Immature natural killer cell (primary cell): ENCODE data around the gene UBXN7. TPM values are rescaled to one million over a fixed set of nuclear protein-coding genes. Genes with fewer than 3 reads are reported as not detected.
A peak's percentile ranks its signal among the peaks of the same experiment; 100 is the strongest.
"Not testable (repeated sequence)": the region's sequence is repeated elsewhere in the genome, so short reads cannot be mapped to it uniquely, and the experiment has no call there.

Source experiments
- DNase-seq, 3 donors: peaks; one replicate each; pipeline ENCODE4 v3.0.0; 2022; ENCODE audit warnings: mixed read lengths in 1 of 3
- H3K27ac Mint-ChIP-seq, 6 donors: one replicate each; pipeline ENCODE4 v1.8.0; 2020; ENCODE audit warnings: mixed read lengths in 6 of 6, mild to moderate bottlenecking in 5 of 6, inconsistent platforms in 4 of 6, moderate library complexity in 3 of 6
- H3K27me3 Mint-ChIP-seq, 3 donors: one replicate each; pipeline ENCODE4 v1.8.0; 2020 to 2021; ENCODE audit warnings: low read depth in 3 of 3, mild to moderate bottlenecking in 3 of 3, mixed read lengths in 3 of 3, moderate library complexity in 3 of 3, inconsistent platforms in 1 of 3
- H3K36me3 Mint-ChIP-seq, 3 donors: one replicate each; pipeline ENCODE4 v1.8.0; 2020; ENCODE audit warnings: mixed read lengths in 3 of 3, inconsistent platforms in 2 of 3, mild to moderate bottlenecking in 2 of 3
- H3K4me1 Mint-ChIP-seq, 2 donors: one replicate each; pipeline ENCODE4 v1.8.0; 2020; ENCODE audit warnings: inconsistent platforms in 2 of 2, mild to moderate bottlenecking in 2 of 2, mixed read lengths in 2 of 2, moderate library complexity in 1 of 2
- H3K4me3 Mint-ChIP-seq, 5 donors: one replicate each; pipeline ENCODE4 v1.8.0; 2020; ENCODE audit warnings: mild to moderate bottlenecking in 5 of 5, mixed read lengths in 5 of 5, inconsistent platforms in 3 of 5, moderate library complexity in 3 of 5
- H3K9me3 Mint-ChIP-seq, 6 donors: one replicate each; pipeline ENCODE4 v1.8.0; 2020; ENCODE audit warnings: mild to moderate bottlenecking in 6 of 6, mixed read lengths in 6 of 6, inconsistent platforms in 4 of 6, moderate library complexity in 3 of 6
- polyA plus RNA-seq, 3 donors: library from polyadenylated mRNA; unstranded; fragments of 300-500 nt; fragmentation: Illumina TruSeq; gene quantifications; one replicate each; pipeline ENCODE4 v1.2.3, GENCODE V29; 2021

UBXN7 gene
- polyA plus RNA-seq, 3 donors from 2014 or later = 13.8 to 36.7 (median 18.5) TPM

DNA sequence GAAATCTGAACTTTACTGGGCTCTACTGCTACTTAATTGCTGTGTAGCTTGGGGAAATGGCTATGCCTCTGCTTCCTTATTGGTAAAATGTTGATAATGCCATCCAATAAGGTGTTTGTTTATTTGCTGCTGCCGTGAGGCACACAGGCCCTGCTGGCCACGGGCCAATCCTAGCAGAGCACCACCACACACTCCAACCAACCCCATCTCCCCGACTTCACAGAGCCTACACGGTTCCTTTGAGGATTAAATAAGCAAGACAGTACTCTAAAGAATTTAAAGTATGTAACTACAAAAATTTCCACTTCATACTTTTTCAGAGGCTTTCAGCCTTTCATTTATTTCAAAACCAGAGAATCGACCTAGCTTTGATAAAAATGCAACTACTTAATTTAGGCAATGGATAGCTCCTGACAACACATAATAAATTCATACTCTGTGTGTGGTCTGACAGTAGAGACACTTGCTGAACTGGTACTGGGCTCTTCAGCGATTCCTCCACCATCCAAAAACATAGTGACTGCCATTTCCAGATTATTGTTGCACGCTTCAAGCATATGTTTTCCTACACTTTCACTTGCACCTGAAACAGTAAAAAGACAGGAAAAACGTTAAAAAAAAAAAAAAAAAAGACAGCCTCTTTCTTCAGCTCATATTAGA lies 25.3 kb downstream of the UBXN7 start:
- Mint-ChIP-seq H3K4me1 (peaks cover 21 to 29% of the 10 kb centered on the region in 2 donors), H3K27me3 (no peaks in the 10 kb centered on the region), H3K9me3 (peaks cover 0 to 6% (median 2%) of the 10 kb centered on the region in 6 donors), H3K36me3 (peaks cover 11 to 21% (median 15%) of the 10 kb centered on the region in 3 donors), H3K27ac (no peak overlapping the region), H3K4me3 (no peak overlapping the region)
- no peak for DNase-seq

DNA sequence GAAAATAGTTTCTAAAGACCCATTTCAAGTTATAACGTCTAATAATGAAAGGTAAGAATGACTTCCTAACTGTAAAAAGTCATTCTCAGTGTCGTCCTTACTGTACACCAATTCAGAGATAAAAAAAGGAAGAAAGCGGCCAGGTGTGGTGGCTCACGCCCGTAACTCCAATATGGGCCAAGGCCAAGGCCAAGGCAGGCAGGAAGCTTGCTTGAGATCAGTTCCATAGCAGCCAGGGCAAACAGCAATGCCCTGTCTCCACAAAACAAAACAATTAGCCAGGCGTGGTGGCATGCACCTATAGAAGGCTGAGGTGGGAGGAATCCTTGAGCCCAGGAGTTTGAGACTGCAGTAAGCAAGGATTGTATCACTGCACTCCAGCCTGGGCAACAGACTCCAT lies 31.9 kb downstream of the UBXN7 start:
- H3K4me1 Mint-ChIP-seq = no peaks in the 10 kb centered on the region
- H3K27ac Mint-ChIP-seq = no peak overlapping the region

DNA sequence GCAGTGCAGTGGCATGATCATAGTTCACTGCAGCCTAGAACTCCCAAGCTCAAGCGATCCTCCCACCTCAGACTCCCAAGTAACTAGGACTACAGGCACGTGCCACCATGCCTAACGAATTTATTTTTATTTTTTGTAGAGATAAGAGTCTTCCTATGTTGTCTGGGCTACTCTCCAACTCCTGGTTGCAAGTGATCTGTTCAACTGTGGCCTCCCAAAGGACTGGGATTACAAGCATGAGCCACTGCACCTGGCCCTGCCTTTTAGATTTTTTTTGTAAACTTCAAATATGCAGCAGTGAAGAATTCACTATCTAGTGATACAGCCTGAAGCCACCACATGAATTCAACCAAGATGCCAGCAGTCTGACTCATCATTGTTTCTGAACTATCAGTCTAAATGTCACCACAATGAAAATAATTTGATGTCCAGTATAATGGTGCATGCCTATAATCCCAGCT lies 32.7 kb downstream of the UBXN7 start:
- no peak for DNase-seq
- H3K4me1 Mint-ChIP-seq = no peaks in the 10 kb centered on the region
- no peaks in the 10 kb centered on the region for H3K9me3 Mint-ChIP-seq
- H3K27me3 Mint-ChIP-seq = no peaks in the 10 kb centered on the region
- H3K4me3 Mint-ChIP-seq = no peak overlapping the region
- peak overlapping the region in 2 of 6 donors; percentile 34 to 45 for H3K27ac Mint-ChIP-seq
- peaks cover 4 to 21% (median 5%) of the 10 kb centered on the region in 3 donors for H3K36me3 Mint-ChIP-seq

More for the DNA sequence above, 31.9 kb downstream of the UBXN7 start:
- Mint-ChIP-seq H3K9me3 (no peaks in the 10 kb centered on the region), H3K4me3 (no peak overlapping the region), H3K36me3 (peaks cover 5 to 21% (median 8%) of the 10 kb centered on the region in 3 donors), H3K27me3 (no peaks in the 10 kb centered on the region)
- no peak for DNase-seq

DNA sequence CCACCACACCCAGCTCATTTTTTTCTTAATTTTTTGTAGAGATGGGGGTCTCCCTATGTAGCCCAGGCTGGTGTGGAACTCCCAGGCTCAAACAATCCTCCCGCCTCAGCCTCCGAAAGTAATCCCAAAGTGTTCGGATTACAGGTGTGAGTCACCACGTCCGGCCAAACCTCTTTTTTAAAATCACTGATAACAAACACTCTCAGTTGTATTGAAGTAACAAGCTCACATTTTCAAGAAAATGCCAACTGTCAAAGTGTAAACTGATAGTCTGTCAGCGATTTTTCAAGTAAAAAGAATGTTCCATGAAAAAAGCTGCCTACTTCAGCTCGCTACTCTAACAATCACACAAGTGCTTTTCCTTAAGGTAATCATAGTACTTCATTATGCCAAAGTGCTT lies 33.4 kb downstream of the UBXN7 start:
- Mint-ChIP-seq H3K4me1 (no peaks in the 10 kb centered on the region), H3K9me3 (no peaks in the 10 kb centered on the region), H3K4me3 (no peak overlapping the region), H3K27me3 (no peaks in the 10 kb centered on the region), H3K27ac (peak overlapping the region in 2 of 6 donors; percentile 17 to 45), H3K36me3 (peaks cover 6 to 23% (median 6%) of the 10 kb centered on the region in 3 donors)
- no peak for DNase-seq

DNA sequence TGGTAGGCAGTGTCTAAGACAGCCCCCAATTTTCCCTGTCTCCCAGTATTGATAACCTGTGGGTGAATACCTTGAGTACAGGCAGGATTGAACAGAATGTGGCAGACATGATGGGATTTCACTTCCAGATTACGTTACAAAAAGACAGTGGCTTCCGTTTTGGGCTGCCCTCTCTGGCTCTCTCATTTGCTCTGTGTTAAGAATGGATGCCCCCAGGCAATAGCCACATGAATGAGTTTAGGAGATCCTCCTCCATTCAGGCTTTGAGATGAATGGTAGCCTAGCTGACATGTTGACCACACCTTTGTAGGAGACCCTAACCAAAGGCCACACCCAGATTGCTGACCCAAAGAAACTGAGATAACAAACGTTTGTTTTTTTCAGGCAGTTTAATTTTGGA lies 34.3 kb downstream of the UBXN7 start:
- Mint-ChIP-seq H3K27ac (no peak overlapping the region), H3K4me1 (no peaks in the 10 kb centered on the region), H3K9me3 (no peaks in the 10 kb centered on the region), H3K4me3 (no peak overlapping the region), H3K27me3 (no peaks in the 10 kb centered on the region), H3K36me3 (peaks cover 9 to 26% (median 10%) of the 10 kb centered on the region in 3 donors)
- no peak for DNase-seq

DNA sequence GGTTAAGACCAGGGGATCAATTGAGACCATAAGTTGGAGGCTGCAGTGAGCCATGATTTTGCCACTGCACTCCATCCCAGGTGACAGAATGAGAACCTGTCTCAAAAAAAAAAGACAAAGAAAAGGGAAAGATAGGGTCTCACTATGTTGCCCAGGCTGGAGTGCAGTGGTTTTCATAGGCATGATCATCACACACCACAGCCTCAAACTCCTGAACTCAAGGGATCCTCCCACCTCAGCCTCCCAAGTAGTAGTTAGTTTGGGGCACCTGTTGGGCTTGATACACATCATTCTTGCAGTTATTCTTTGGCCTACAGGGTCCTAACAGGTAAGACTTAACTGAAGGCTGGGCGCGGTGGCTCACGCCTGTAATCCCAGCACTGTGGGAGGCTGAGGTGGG lies 42.1 kb downstream of the UBXN7 start:
- DNase-seq = no peak
- Mint-ChIP-seq H3K4me1 (peaks cover 2 to 19% of the 10 kb centered on the region in 2 donors), H3K27ac (no peak overlapping the region), H3K36me3 (peaks cover 30 to 52% (median 34%) of the 10 kb centered on the region in 3 donors), H3K9me3 (peaks cover 0 to 2% (median 0%) of the 10 kb centered on the region in 6 donors), H3K27me3 (no peaks in the 10 kb centered on the region), H3K4me3 (no peak overlapping the region)

DNA sequence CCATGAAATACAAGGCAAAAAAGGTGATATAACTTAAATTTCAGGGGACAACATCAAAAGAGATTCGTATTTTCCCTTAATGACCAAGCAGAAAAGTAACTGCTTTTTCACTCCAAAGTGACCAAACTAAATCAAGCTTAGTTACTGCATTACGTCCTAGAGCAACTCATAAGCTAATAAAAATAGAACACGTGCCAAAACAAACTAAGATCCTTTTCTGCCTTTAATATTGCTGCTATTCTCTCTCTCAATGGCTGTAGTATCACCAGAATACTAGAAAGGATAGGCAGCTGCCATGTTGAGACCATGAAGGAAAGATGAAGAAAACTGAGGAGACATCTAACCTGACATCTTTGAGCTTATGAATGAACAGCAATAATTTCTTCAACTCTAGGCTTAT lies 43.3 kb downstream of the UBXN7 start:
- Mint-ChIP-seq H3K4me1 (peaks cover 9 to 28% of the 10 kb centered on the region in 2 donors), H3K27me3 (no peaks in the 10 kb centered on the region), H3K4me3 (no peak overlapping the region), H3K27ac (peak overlapping the region in 1 of 6 donors; percentile 69), H3K9me3 (peaks cover 0 to 2% (median 0%) of the 10 kb centered on the region in 6 donors), H3K36me3 (peaks cover 30 to 62% (median 41%) of the 10 kb centered on the region in 3 donors)
- no peak for DNase-seq

DNA sequence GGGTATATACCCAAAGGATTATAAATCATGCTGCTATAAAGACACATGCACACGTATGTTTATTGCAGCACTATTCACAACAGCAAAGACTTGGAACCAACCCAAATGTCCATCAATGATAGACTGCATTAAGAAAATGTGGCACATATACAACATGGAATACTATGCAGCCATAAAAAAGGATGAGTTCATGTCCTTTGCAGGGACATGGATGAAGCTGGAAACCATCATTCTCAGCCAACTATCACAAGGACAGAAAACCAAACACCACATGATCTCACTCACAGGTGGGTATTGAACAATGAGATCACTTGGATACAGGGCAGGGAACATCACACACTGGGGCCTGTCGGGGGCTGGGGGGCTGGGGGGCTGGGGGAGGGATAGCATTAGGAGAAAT lies 44.3 kb downstream of the UBXN7 start:
- H3K4me1 Mint-ChIP-seq = peaks cover 18 to 39% of the 10 kb centered on the region in 2 donors
- H3K27me3 Mint-ChIP-seq, H3K9me3 Mint-ChIP-seq, H3K4me3 Mint-ChIP-seq, DNase-seq: not testable (repeated sequence)
- H3K36me3 Mint-ChIP-seq = peaks cover 24 to 58% (median 37%) of the 10 kb centered on the region in 3 donors
- peak overlapping the region in 1 of 6 donors; percentile 69 for H3K27ac Mint-ChIP-seq

DNA sequence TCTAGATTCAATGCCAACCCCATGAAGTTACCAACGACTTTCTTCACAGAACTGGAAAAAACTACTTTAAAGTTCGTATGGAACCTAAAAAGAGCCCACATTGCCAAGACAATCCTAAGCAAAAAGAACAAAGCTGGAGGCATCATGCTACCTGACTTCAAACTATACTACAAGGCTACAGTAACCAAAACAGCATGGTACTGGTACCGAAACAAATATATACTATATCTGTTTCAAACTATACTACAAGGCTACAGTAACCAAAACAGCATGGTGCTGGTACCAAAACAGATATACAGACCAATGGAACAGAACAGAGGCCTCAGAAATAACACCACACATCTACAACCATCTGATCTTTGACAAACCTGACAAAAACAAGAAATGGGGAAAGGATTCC lies 45.4 kb downstream of the UBXN7 start:
- not testable (repeated sequence) for H3K27me3 Mint-ChIP-seq, H3K4me3 Mint-ChIP-seq

DNA sequence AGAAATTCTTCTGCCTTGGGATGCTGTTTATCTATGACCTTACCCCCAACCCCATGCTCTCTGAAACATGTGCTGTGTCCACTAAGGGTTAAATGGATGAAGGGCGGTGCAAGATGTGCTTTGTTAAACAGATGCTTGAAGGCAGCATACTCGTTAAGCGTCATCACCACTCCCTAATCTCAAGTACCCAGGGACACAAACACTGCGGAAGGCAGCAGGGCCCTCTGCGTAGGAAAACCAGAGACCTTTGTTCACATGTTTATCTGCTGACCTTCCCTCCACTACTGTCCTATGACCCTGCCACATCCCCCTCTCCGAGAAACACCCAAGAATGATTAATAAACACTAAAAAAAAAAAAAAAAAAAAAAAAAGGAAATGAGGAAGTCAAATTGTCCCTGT lies 46.2 kb downstream of the UBXN7 start:
- Mint-ChIP-seq H3K4me1 (peaks cover 31 to 56% of the 10 kb centered on the region in 2 donors), H3K36me3 (peaks cover 18 to 49% (median 33%) of the 10 kb centered on the region in 3 donors)
- H3K9me3 Mint-ChIP-seq, H3K27ac Mint-ChIP-seq, H3K27me3 Mint-ChIP-seq, DNase-seq, H3K4me3 Mint-ChIP-seq: not testable (repeated sequence)

More for the DNA sequence above, 45.4 kb downstream of the UBXN7 start:
- not testable (repeated sequence) for H3K27ac Mint-ChIP-seq, H3K9me3 Mint-ChIP-seq, DNase-seq
- Mint-ChIP-seq H3K36me3 (peaks cover 21 to 51% (median 36%) of the 10 kb centered on the region in 3 donors), H3K4me1 (peaks cover 27 to 50% of the 10 kb centered on the region in 2 donors)

DNA sequence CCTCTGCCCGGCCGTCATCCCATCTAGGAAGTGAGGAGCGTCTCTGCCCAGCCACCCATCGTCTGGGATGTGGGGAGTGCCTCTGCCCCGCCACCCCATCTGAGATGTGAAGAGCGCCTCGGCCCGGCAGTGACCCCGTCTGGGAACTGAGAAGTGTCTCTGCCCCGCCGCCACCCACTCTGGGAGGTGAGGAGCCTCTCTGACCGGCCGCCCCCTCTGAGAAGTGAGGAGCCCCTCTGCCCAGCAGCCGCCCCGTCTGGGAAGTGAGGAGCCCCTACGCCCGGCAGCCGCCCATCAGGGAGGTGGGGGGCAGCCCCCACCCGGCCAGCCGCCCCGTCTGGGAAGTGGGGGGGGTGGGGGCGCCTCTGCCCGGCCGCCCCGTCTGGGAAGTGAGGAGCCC lies 46.8 kb downstream of the UBXN7 start:
- peaks cover 15 to 45% (median 33%) of the 10 kb centered on the region in 3 donors for H3K36me3 Mint-ChIP-seq
- DNase-seq, H3K9me3 Mint-ChIP-seq, H3K4me3 Mint-ChIP-seq, H3K27me3 Mint-ChIP-seq, H3K27ac Mint-ChIP-seq: not testable (repeated sequence)
- H3K4me1 Mint-ChIP-seq = peaks cover 31 to 56% of the 10 kb centered on the region in 2 donors

DNA sequence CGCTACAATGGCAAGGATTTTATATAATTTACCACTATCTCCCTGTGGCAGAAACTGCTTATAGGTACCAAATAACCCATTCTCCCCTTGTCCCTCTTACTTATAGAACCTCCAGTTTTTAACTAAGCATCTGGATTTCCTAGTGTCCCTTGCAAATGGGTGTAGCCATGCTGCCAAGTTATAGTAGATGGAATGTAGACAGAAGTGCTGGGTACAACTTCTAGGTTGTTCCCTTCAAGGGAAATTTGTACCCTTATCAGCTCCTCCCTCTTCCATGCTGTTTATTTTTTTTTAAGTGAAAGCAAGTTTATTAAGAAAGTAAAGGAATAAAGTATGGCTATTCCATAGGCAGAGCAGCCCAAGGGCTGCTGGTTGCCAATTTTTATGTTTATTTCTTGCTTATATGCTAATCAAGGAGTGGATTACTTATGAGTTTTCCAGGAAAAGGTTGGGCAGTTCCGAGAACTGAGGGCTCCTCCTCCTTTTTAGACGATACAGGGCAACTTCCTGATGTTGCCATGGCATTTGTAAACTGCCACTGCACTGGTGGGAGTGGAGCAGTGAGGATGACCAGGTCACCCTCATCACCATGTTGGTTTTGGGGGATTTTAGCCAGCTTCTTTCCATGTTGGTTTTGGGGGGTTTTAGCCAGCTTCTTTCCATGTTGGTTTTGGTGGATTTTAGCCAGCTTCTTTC lies 53.9 kb downstream of the UBXN7 start:
- peaks cover 5 to 9% (median 9%) of the 10 kb centered on the region in 3 donors for H3K36me3 Mint-ChIP-seq
- no peak for DNase-seq
- no peak overlapping the region for H3K4me3 Mint-ChIP-seq
- peak overlapping the region in 1 of 6 donors; percentile 22 for H3K27ac Mint-ChIP-seq
- H3K4me1 Mint-ChIP-seq = peaks cover 25 to 46% of the 10 kb centered on the region in 2 donors
- peaks cover 0 to 2% (median 2%) of the 10 kb centered on the region in 3 donors for H3K27me3 Mint-ChIP-seq
- H3K9me3 Mint-ChIP-seq = no peaks in the 10 kb centered on the region

DNA sequence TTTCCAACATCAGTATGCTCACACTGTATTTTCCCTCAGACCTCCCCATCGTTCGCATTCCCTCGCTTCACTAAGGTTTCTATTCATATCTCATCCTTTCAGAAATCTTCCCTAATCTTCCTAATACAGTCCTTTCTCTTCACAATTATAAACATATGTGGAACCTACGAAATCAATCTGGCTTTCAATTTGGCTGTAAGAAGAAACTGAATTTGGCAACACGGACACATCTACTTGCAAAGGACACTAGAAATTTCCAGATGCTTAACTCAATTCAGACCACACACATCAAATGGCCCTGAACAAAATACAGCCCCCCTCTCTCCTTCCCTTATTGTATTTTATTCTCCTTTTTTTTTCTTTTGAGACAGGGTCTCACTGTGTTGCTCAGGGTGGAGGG lies 54.9 kb downstream of the UBXN7 start:
- H3K27me3 Mint-ChIP-seq = peaks cover 0 to 2% (median 2%) of the 10 kb centered on the region in 3 donors
- peak overlapping the region in 3 of 6 donors; percentile 21 to 63 (median 63) for H3K27ac Mint-ChIP-seq
- peaks cover 17 to 36% of the 10 kb centered on the region in 2 donors for H3K4me1 Mint-ChIP-seq
- H3K4me3 Mint-ChIP-seq = no peak overlapping the region
- H3K9me3 Mint-ChIP-seq = no peaks in the 10 kb centered on the region
- peaks cover 5 to 9% (median 9%) of the 10 kb centered on the region in 3 donors for H3K36me3 Mint-ChIP-seq
- DNase-seq = no peak

DNA sequence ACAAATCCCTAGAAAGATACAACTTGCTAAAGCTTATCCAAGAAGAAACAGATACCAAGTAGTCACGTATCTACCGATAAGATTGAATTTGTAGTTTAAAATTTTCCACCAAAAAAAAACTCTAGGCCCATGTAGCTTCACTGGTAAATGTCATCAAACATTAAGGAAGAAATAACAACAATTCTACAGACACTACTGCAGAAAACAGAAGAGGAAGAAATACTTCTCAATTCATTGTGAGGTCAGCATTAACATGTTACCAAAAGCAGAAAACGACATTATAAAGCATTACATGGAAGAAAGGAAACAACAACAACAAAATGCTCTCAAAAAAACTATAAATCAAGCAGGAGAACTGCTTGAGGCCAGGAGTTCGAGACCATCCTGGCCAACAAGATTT lies 66.5 kb downstream of the UBXN7 start:
- Mint-ChIP-seq H3K27ac (peak overlapping the region in 1 of 6 donors; percentile 40), H3K4me3 (no peak overlapping the region), H3K9me3 (no peaks in the 10 kb centered on the region), H3K4me1 (no peaks in the 10 kb centered on the region), H3K27me3 (no peaks in the 10 kb centered on the region), H3K36me3 (peaks cover 19 to 34% (median 21%) of the 10 kb centered on the region in 3 donors)
- no peak for DNase-seq
